ENCODE measurements around the gene CCNL2. TPM values are rescaled to one million over a fixed set of nuclear protein-coding genes. Genes with fewer than 3 reads are reported as not detected.

The CCNL2 gene
- total and polyA plus RNA-seq, 2 of the 13 experiments (the other 11 are each of a cell fraction or from before 2014, with no cell fraction given): 105 to 340 TPM

- no peak for TF ChIP-seq ZHX2 (IDR thresholded peaks at IDR 0.05; ENCODE audit: low read depth)
- no peak for TF ChIP-seq ZHX2 (CRISPR knock-in tag; IDR thresholded peaks at IDR 0.05; ENCODE audit: borderline replicate concordance)
- TF ChIP-seq ZFX (CRISPR knock-in tag; IDR thresholded peaks at IDR 0.05; ENCODE audit: low read depth): peak; percentile 95
- TF ChIP-seq NONO (IDR thresholded peaks at IDR 0.05): no peak
- no peak; the same call in 1 of the 2 replicates for TF ChIP-seq NONO (CRISPR knock-in tag; conservative IDR thresholded peaks at IDR 0.05)
- peak; percentile 82 for TF ChIP-seq ZFY (CRISPR knock-in tag; IDR thresholded peaks at IDR 0.05)
- TF ChIP-seq KDM6A (CRISPR knock-in tag; IDR thresholded peaks at IDR 0.05; ENCODE audit: low read depth): peak; percentile 30; the same call in 1 of the 2 replicates
- no peak for TF ChIP-seq MZF1 (CRISPR knock-in tag; IDR thresholded peaks at IDR 0.05; ENCODE audit: borderline replicate concordance)
- TF ChIP-seq ZNF747 (CRISPR knock-in tag; IDR thresholded peaks at IDR 0.05; ENCODE audit: borderline replicate concordance): no peak
- no peak for TF ChIP-seq YEATS2 (CRISPR knock-in tag; IDR thresholded peaks at IDR 0.05; ENCODE audit: borderline replicate concordance)
- TF ChIP-seq PCBP2 (optimal IDR thresholded peaks at IDR 0.05; ENCODE audit: low read depth, low read length, poor library complexity, severe bottlenecking): no peak
- TF ChIP-seq LCORL (IDR thresholded peaks at IDR 0.05): no peak
- TF ChIP-seq LCORL (CRISPR knock-in tag; IDR thresholded peaks at IDR 0.05): peak; percentile 81
- TF ChIP-seq HDAC2 (CRISPR knock-in tag; IDR thresholded peaks at IDR 0.05): peak; percentile 11; the same call in 1 of the 2 replicates
- no peak for TF ChIP-seq CBX2 (IDR thresholded peaks at IDR 0.05; ENCODE audit: low read depth, low read length)
- TF ChIP-seq CBX2 (CRISPR knock-in tag; IDR thresholded peaks at IDR 0.05; ENCODE audit: low read depth): no peak
- 0 out of 2 replicates have a peak, but pooled peaks have one; percentile 30 for TF ChIP-seq BRCA1 (CRISPR knock-in tag; IDR thresholded peaks at IDR 0.05)
- peak in 1 of 2 experiments; percentile 24; a peak in 1 of 4 replicates for TF ChIP-seq KLF16 (CRISPR knock-in tag; IDR thresholded peaks at IDR 0.05)
- TF ChIP-seq ATM (IDR thresholded peaks at IDR 0.05; ENCODE audit: borderline replicate concordance): no peak
- no peak for TF ChIP-seq IRF9 (CRISPR knock-in tag; IDR thresholded peaks at IDR 0.05; ENCODE audit: borderline replicate concordance)
- no peak for TF ChIP-seq HOMEZ (CRISPR knock-in tag; IDR thresholded peaks at IDR 0.05; ENCODE audit: low read depth)
- TF ChIP-seq STAG1 (CRISPR knock-in tag; IDR thresholded peaks at IDR 0.05): no peak
- TF ChIP-seq ZNF720 (CRISPR knock-in tag; IDR thresholded peaks at IDR 0.05): no peak
- no peak for TF ChIP-seq DMAP1 (CRISPR knock-in tag; IDR thresholded peaks at IDR 0.05)
These were observed 39.3 kb downstream of the CCNL2 start (continued) for GRCh38 chr1:1359664-1360468.
